Effector CD8-positive, alpha-beta T cell (primary cell): ENCODE measurements around the gene NT5C.
"Not testable (repeated sequence)": the region's sequence is repeated elsewhere in the genome, so short reads cannot be mapped to it uniquely, and the experiment has no call there.

Experiments used
- DNase-seq: peaks from one replicate; lab custom pipeline; 2025; lab: John Stamatoyannopoulos, UW

Gene NT5C

DNA sequence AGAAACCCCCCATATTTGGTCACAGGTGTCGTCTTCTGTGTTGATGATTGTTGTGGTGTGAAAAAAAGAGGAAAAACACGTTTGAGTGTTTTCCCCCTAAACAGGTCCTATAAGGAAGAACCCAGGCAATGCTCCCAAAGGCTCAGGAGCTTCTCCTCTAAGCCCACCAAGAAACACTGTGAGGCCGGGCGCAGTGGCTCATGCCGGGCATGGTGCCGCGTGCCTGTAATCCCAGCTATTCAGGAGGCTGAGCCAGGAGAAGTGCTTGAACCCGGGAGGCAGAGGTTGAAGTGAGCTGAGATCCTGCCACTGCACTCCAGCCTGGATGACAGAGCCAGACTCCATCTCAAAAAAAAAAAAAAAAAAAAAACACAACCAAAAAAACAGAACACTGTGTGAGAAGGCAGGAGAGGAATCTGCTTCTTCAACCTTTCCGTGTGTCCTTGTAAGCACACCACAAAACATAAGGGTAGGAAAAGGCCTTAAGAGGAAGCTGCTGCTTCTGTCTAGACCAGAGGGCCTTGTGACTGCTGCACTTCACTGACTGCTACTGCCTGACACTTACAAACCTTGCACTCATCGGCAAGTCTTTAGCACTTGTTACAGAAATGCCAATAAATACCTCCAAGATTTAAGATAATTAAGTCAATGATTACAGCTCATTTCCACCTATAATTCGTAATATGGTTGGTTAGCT, 13.4 kb upstream of the NT5C start:
- DNase-seq: no peak

DNA sequence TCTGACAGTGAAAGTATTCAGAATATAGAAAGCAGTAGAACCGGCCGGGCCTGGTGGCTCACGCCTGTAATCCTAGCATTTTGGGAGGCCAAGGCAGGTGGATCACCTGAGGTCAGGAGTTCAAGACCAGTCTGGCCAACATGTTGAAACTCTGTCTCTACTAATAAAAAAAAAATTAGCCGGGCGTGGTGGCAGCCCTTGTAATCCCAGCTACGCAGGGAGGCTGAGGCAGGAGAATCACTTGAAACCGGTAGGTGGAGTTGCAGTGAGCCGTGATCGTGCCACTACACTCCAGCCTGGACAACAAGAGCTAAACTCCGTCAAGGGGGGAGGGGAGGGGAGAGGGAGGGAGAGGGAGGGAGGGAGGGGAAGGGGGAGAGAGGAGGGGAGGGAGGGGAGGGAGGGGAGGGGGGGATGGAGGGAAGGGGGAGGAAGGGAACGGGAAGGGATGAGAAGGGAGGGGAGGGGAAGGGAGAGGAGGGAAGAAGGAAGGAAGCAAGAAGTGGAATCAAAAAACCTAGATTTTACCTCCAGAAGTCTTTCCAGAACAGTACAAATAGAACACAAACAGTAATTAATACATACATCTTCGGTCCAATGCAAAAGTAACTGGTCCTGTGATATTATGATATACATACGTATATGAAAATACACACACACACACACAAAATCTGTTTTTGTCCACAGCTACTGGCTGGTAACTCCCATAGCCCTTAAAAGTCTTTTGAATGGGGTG, 10.9 kb upstream of the NT5C start:
- DNase-seq: no peak

- DNase-seq: no peak
Observed at GRCh38 chr17:75138519-75138918, 7.0 kb upstream of the NT5C start.

GRCh38 chr17:75137762-75138161, 6.2 kb upstream of the NT5C start:
- not testable (repeated sequence) for DNase-seq

DNA sequence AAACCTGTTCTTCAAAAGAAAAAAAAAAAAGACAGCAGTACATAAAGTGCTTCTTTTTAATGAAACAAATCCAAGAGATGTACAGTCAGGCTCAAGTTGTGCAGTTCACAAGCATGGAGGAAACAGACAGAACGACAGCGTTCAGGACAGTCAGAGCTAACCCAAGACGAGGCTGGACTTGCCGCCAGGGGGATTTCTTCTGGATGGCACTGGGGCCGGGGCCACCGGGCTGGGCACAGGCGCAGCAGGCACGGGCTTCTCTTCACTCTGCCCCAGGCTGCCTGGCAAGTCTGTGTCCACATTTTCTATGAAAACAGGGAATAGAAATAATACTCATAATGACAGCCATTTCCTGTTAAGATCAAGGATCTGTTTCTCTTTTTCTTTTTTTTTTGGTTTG, 4.4 kb upstream of the NT5C start:
- DNase-seq: no peak

- no peak for DNase-seq
Observed at GRCh38 chr17:75135452-75135851, 3.9 kb upstream of the NT5C start.

- not testable (repeated sequence) for DNase-seq
Observed at GRCh38 chr17:75133607-75134347, 2.2 kb upstream of the NT5C start.

- DNase-seq: no peak
Observed at GRCh38 chr17:75133001-75133400, 1.5 kb upstream of the NT5C start.

GRCh38 chr17:75132018-75133000, 767 bp upstream of the NT5C start:
- DNase-seq: not testable (repeated sequence)

GRCh38 chr17:75130632-75131277, 787 bp downstream of the NT5C start:
- DNase-seq: peak; percentile 20

DNA sequence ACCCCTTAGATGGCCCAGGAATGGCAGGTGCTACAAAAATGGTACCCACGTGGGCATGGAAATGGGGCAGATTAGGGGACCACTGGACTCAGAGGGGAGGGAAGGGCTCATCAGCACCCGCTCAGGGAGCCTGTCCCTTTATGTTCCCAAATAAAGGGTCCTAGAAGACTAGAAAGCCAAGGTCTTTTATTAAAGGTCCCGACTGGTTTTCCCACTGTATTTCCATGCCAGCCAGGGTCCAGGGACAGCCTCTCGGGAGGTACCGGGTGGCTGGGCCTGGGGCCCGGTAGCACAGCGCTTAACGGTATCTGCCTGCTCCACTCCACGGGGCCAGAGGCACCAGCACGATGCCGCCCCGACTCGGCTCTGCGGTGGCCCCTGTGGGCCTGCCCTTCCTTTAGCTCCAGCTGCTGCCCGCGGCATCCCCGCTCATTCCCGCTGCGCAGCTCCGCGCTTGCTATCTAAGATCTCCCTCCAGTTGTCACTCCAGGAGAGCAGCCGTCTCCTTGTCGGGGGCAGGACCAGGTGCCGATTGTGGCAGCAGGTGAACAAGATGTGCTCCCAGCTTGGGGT, 1.4 kb downstream of the NT5C start:
- no peak for DNase-seq

- no peak for DNase-seq
Observed at GRCh38 chr17:75129576-75129975, 2.0 kb downstream of the NT5C start.

GRCh38 chr17:75128694-75129505, 2.6 kb downstream of the NT5C start:
- no peak for DNase-seq

- not testable (repeated sequence) for DNase-seq
Observed at GRCh38 chr17:75127936-75128335, 3.6 kb downstream of the NT5C start.

- no peak for DNase-seq
Observed at GRCh38 chr17:75126954-75127353, 4.6 kb downstream of the NT5C start.

DNA sequence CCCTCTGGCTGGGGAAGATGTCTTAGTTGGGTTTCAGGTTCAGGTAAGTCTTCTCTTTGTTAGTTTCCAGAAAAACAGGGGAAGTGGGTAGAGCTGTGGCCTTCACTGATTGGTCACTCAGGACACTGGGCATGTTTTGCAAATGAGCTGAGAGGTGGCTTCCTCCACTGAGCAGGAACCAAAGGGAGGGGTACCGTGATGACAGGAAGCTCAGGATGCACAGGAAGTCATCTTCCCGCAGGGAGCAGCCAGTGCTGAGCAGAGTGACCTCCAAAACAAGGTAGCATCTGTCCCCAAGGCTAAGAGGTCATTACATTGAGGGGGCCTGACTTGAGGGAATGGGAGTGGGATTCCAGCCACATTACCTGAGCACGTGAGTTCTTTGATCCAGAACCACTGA, 5.6 kb downstream of the NT5C start:
- DNase-seq: no peak

DNA sequence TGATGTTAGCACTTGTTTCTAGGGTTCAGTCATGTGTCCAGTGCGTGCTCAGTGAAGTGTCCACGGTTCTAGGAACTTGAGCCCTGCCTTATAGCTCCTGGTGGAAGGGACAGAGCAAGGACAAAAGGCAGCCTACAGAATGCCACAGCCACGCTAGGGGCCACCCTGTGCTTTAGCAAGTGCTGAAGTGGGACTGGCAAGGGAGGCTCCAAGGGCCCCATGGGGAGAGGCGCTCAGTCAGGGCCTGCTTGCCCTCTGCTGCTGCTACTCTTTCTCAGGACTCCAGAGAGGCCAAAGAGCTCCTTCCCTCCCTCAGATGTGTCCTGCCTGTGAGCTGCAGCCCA, 6.8 kb downstream of the NT5C start:
- no peak for DNase-seq

DNA sequence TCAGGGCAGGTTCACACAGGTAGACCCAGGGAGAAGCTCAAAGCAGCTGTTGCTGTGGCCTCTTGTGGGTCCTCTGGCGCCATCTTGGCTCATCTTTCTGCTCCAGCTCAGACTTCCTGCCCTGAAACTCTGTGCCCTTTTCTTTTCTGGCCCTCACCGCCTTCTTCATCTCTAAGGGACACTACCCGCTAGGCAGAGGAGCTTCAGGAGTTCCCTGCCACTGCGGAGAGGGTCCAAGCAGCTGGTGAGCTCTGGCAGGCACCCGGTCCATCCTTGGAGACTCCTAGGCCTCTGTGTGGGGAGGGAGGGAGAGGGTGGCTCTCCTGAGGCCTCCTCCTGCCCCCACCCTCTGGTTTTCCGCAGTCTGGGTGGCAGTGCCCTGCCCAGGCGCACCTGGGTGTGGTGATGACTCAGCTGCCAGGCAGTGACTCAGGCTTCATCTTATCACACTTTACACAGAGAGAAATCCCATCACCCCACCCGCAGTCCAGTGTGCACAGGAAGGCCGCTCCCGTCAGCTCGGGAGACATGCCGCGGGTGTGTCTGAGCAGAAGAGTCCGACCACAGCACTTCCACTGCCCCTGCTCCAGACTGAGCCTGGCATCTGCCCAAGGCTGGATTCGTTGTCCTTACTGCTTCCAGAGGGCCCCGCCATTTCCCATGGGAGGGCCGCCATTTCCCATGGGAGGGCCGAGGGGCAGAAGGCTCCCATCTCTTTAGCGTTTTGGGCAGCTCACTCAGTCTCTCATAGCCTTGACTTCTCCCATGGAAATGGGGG, 7.3 kb downstream of the NT5C start:
- no peak for DNase-seq

- no peak for DNase-seq
Observed at GRCh38 chr17:75118307-75118706, 13.2 kb downstream of the NT5C start.
